Thoracic aorta (tissue), 2 donors: Measurements from ENCODE around the gene ATAD2B. TPM values are rescaled to one million over a fixed set of nuclear protein-coding genes. Genes with fewer than 3 reads are reported as not detected.
A peak's percentile ranks its signal among the peaks of the same experiment; 100 is the strongest.
"Not testable (repeated sequence)": the region's sequence is repeated elsewhere in the genome, so short reads cannot be mapped to it uniquely, and the experiment has no call there.

Experiments used
- ATAC-seq: fragments of 150-250 bp; one replicate; pipeline ENCODE4 v1.8.0; 2017; ENCODE audit warnings: low read depth; ENCODE audit not compliant: insufficient number of reproducible peaks, low FRiP score
- DNase-seq: peaks from one replicate; pipeline ENCODE4 v3.0.0-alpha.2; 2020; ENCODE audit warnings: low spot score
- H3K27ac ChIP-seq, 2 donors: fragments of 200-600 bp; sonication (generic); 1 replicate in 1 of 2; 2 replicates in 1 of 2; pipeline ENCODE4 v1.5.1; 2016; ENCODE audit warnings: mild to moderate bottlenecking in 2 of 2, moderate library complexity in 2 of 2
- H3K27me3 ChIP-seq: fragments of 200-600 bp; sonication (generic); replicated peaks from 2 replicates; pipeline ENCODE4 v1.6.0; 2016; ENCODE audit warnings: mild to moderate bottlenecking; ENCODE audit not compliant: insufficient read depth
- H3K36me3 ChIP-seq: fragments of 200-600 bp; sonication (generic); one replicate; pipeline ENCODE4 v1.5.1; 2016
- H3K4me1 ChIP-seq, 2 donors: fragments of 200-600 bp; sonication (generic); 1 replicate in 1 of 2; 2 replicates in 1 of 2; pipeline versions ENCODE4 v1.5.1 to v1.6.0; 2016; ENCODE audit warnings: low read depth in 2 of 2, mild to moderate bottlenecking in 1 of 2; ENCODE audit not compliant: control insufficient read depth in 1 of 2
- H3K4me3 ChIP-seq: fragments of 200-600 bp; sonication (generic); 2 replicates; pipeline ENCODE4 v1.5.1; 2016; ENCODE audit warnings: mild to moderate bottlenecking
- H3K9me3 ChIP-seq: fragments of 200-600 bp; sonication (generic); 2 replicates; pipeline ENCODE4 v1.5.1; 2016
- CTCF ChIP-seq: fragments of 200-600 bp; sonication (generic); IDR thresholded peaks from one replicate; pipeline ENCODE4 v1.5.1; 2019; ENCODE audit warnings: antibody characterized with exemption
- total RNA-seq, 2 donors: library from RNA; depleted of rRNA; stranded (reverse); fragments of >200 nt; gene quantifications; one replicate each; pipeline versions ENCODE4 v1.1.0 to v1.2.3, GENCODE V29; 2016

ATAD2B gene
- total RNA-seq, result 10 to 100 TPM; 38.3 to 80.7 TPM

DNA sequence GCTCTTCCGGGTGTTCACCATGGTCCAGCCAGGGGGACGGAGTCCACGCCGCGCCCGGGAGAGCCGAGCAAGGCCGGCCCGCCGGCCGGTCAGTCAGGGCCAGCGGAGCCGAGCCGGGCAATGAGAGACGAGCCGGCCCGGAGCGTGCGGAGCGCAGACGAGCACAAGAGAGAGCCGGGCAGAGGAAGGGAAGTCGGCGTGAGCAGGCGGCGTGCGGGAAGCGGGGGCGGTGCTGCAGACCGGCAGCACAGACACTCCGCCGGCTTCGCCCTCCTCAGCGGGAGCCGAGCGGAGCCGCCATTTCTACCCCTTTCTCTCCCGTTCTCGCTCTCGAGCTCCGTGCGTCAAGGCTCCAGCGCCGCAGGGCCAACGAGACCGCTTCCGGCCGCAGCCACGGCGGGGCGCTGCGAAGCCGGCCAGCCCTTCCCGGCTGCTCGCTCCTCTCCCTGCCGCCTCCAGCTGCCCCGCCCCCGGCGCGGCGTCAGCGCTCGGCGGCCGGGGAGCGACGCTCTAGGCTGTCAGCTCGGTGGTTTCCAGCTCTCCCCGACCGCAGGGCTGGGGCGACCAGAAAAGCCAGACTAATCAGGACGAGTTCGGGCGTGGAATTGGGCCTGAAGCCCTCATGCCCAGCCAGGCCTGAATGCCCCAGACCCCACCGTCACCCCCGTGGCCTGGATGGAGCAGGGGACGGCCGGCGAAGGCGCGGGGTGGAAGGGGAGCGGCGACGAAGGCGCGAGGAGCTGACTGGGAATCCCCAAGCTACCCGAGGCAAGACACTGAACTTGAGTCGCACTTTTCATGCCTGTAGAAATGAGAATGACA, at the start of gene ATAD2B:
TSS of gene ATAD2B (minus strand) at position 374 of the 822 bp plus-strand sequence. CDS start at position 21, 353 bp downstream.
- Histone ChIP-seq H3K4me3 (peak within 1 kb of the TSS; percentile 98), H3K4me1 (peaks cover 15 to 39% of the 10 kb centered on the region in 2 donors), H3K27ac (peak within 1 kb of the TSS; percentile 98 to 100), H3K36me3 (no peaks in the 10 kb centered on the region), H3K9me3 (no peaks in the 10 kb centered on the region), H3K27me3 (no peaks in the 10 kb centered on the region)
- DNase-seq, result peak; percentile 43
- peak; percentile 92 for ATAC-seq
- peak; percentile 83 for TF ChIP-seq CTCF

GRCh38 chr2:23967846-23968245, 40.9 kb upstream of the ATAD2B start:
- DNase-seq (no peak), ATAC-seq (no peak)
- Histone ChIP-seq H3K9me3 (no peaks in the 10 kb centered on the region), H3K27me3 (no peaks in the 10 kb centered on the region), H3K36me3 (peaks cover 5% of the 10 kb centered on the region), H3K4me1 (no peaks in the 10 kb centered on the region), H3K27ac (no peak overlapping the region), H3K4me3 (no peak overlapping the region)
- no peak for TF ChIP-seq CTCF

GRCh38 chr2:23954325-23955014, 27.5 kb upstream of the ATAD2B start:
- Histone ChIP-seq H3K4me3 (peak overlapping the region; percentile 31), H3K27ac (no peak overlapping the region), H3K36me3 (no peaks in the 10 kb centered on the region), H3K27me3 (no peaks in the 10 kb centered on the region), H3K9me3 (no peaks in the 10 kb centered on the region), H3K4me1 (no peaks in the 10 kb centered on the region)
- DNase-seq, result no peak
- no peak for ATAC-seq
- peak; percentile 24 for TF ChIP-seq CTCF

DNA sequence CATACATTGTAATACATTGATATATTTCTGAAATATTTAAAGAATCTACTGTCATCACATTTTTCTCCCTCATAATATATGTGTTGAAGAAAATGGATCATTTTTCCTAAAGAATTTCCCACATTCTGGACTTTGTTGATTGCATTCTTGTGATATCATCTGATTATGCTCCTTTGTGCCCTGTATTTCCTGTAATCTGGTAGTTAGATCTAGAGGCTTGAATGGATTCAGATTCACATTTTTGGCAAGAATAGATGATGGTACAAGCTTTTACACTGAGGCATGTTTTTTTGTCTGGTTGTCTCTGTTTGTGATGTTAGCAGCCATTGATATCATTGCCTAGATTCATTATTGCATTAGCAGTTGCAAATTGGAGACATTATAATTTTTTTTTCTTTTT, 26.7 kb upstream of the ATAD2B start:
- no peak for ATAC-seq
- no peak overlapping the region for H3K27ac ChIP-seq
- no peaks in the 10 kb centered on the region for H3K27me3 ChIP-seq
- no peak for DNase-seq
- H3K9me3 ChIP-seq, result no peaks in the 10 kb centered on the region
- no peak for TF ChIP-seq CTCF
- no peak overlapping the region for H3K4me3 ChIP-seq
- no peaks in the 10 kb centered on the region for H3K4me1 ChIP-seq
- no peaks in the 10 kb centered on the region for H3K36me3 ChIP-seq

GRCh38 chr2:23952558-23952957, 25.6 kb upstream of the ATAD2B start:
- not testable (repeated sequence) for H3K4me3 ChIP-seq, H3K4me1 ChIP-seq, H3K27ac ChIP-seq, H3K27me3 ChIP-seq, H3K36me3 ChIP-seq, H3K9me3 ChIP-seq, DNase-seq, ATAC-seq
